ENCODE data around the gene FSCN2. TPM values are rescaled to one million over a fixed set of nuclear protein-coding genes. Genes with fewer than 3 reads are reported as not detected.

Gene FSCN2
- total and polyA plus RNA-seq, 2 of the 4 experiments (the other 2 are of a cell fraction): 0.18 to 0.84 TPM

DNA sequence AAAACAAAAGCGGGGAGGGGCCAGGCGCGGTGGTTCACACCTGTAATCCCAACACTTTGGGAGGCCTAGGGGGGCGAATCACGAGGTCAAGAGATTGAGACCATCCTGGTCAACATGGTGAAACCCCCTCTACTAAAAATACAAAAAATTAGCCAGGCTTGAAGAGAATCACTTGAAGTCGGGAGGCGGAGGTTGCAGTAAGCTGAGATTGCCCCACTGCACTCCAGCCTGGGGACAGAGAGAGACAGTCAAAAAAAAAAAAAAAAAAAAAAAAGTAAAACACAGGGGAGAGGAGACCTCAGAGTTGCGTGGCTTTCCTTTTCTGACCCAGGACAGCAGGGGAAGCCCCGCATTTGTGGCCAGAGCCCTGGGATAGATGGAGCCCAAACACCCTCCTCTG is 35.5 kb upstream of the FSCN2 start:
- Histone ChIP-seq H4K5ac (ENCODE audit: low read depth, low read length) (no peak overlapping the region), H3K4me2 (ENCODE audit: low read depth, low read length) (no peak overlapping the region), H2BK5ac (ENCODE audit: low read depth, low read length, poor library complexity, severe bottlenecking) (no peak overlapping the region), H4K8ac (ENCODE audit: low read depth in 2 of 2, low read length in 2 of 2) (no peak overlapping the region), H3K27ac (ENCODE audit: insufficient read depth, low read length) (no peak overlapping the region), H2AK9ac (replicated peaks; ENCODE audit: low read depth, low read length, poor library complexity) (no peak overlapping the region), H3K14ac (replicated peaks; ENCODE audit: low read depth, low read length) (no peak overlapping the region), H3K4ac (ENCODE audit: low read depth, low read length) (no peak overlapping the region), H2BK20ac (ENCODE audit: low read depth, low read length) (no peak overlapping the region), H3K9ac (ENCODE audit: low read depth, low read length) (no peak overlapping the region), H2BK15ac (ENCODE audit: low read depth, low read length) (no peak overlapping the region), H2BK120ac (ENCODE audit: low read depth, low read length) (no peak overlapping the region), H3K4me1 (ENCODE audit: control insufficient read depth, insufficient read depth, low read length) (peaks cover 2% of the 10 kb centered on the region; the same call in 1 of the 2 replicates), H4K20me1 (ENCODE audit: insufficient read depth, low read length) (no peaks in the 10 kb centered on the region), H3K9me3 (ENCODE audit: control insufficient read depth, insufficient read depth, low read length) (no peaks in the 10 kb centered on the region), H3K56ac (ENCODE audit: extremely low read depth, insufficient read depth, low read length) (no peak overlapping the region), H3K4me3 (ENCODE audit: insufficient read depth, low read depth, low read length) (no peak overlapping the region), H4K91ac (ENCODE audit: insufficient read depth, low read depth, low read length) (no peak overlapping the region), H3K18ac (ENCODE audit: low read depth, low read length) (no peak overlapping the region), H2AFZ (replicated peaks; ENCODE audit: low read length, poor library complexity) (no peak overlapping the region), H3K23ac (ENCODE audit: low read depth, low read length) (no peak overlapping the region), H3K36me3 (ENCODE audit: control insufficient read depth, insufficient read depth, low read length) (no peaks in the 10 kb centered on the region), H2AK5ac (ENCODE audit: low read depth, low read length) (no peak overlapping the region), H3K79me1 (ENCODE audit: low read depth in 1 of 2, low read length in 2 of 2) (peaks cover 0 to 2% of the 10 kb centered on the region in 2 experiments; a peak in 1 of 4 replicates), H3K9me1 (ENCODE audit: insufficient read depth, low read length) (no peaks in the 10 kb centered on the region; the same call in 1 of the 2 replicates), H3K27me3 (ENCODE audit: control insufficient read depth, insufficient read depth, low read length) (peaks cover 20% of the 10 kb centered on the region)
- CTCF ChIA-PET: no interaction called here
- in situ Hi-C loops (cut with MboI; ENCODE audit: low sequenced_read_pairs) (no loop called here), intact Hi-C loops (cut with micrococcal nuclease) (no loop called here), dilution Hi-C loops (cut with HindIII; ENCODE audit: low sequenced_read_pairs, unreplicated experiment) (no loop called here)
- POLR2A ChIA-PET (ENCODE audit: unreplicated experiment): interaction anchor here (0.6 kb wide), 2 partner anchors 11 to 358 kb away, joined by 6 read pairs; no protein-coding TSS in a partner anchor
- ATAC-seq (ENCODE audit: low read depth) (no peak), DNase-seq (no peak)
- no CpG with 5 or more reads among the region's 9 CpGs for WGBS, 2 experiments (ENCODE audit: extremely low coverage in 2 of 2, insufficient read length in 1 of 2)
- TF ChIP-seq RCOR1 (IDR thresholded peaks at IDR 0.05; ENCODE audit: insufficient replicate concordance, low read length): no peak
- TF ChIP-seq RAD21 (IDR thresholded peaks at IDR 0.05; ENCODE audit: low read length): no peak
- TF ChIP-seq RFX5 (IDR thresholded peaks at IDR 0.05; ENCODE audit: low read depth, low read length): no peak
- no TSS peak for BruUV-seq (replicated peaks)

All from IMR-90 (cell line).